ENCODE measurements around the gene MALAT1.

The MALAT1 gene

DNA sequence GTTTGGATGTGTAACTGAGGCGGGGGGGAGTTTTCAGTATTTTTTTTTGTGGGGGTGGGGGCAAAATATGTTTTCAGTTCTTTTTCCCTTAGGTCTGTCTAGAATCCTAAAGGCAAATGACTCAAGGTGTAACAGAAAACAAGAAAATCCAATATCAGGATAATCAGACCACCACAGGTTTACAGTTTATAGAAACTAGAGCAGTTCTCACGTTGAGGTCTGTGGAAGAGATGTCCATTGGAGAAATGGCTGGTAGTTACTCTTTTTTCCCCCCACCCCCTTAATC, 2.3 kb downstream of the MALAT1 start:
- DNase-seq (ENCODE audit: low read depth): no peak
- peak overlapping the region; percentile 78 for H3K4me3 ChIP-seq (ENCODE audit: low read depth, low read length)
- TF ChIP-seq, protein P1, sequence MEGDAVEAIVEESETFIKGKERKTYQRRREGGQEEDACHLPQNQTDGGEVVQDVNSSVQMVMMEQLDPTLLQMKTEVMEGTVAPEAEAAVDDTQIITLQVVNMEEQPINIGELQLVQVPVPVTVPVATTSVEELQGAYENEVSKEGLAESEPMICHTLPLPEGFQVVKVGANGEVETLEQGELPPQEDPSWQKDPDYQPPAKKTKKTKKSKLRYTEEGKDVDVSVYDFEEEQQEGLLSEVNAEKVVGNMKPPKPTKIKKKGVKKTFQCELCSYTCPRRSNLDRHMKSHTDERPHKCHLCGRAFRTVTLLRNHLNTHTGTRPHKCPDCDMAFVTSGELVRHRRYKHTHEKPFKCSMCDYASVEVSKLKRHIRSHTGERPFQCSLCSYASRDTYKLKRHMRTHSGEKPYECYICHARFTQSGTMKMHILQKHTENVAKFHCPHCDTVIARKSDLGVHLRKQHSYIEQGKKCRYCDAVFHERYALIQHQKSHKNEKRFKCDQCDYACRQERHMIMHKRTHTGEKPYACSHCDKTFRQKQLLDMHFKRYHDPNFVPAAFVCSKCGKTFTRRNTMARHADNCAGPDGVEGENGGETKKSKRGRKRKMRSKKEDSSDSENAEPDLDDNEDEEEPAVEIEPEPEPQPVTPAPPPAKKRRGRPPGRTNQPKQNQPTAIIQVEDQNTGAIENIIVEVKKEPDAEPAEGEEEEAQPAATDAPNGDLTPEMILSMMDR (IDR thresholded peaks at IDR 0.05; ENCODE audit: control insufficient read depth, extremely low read depth, insufficient read depth): no peak

DNA sequence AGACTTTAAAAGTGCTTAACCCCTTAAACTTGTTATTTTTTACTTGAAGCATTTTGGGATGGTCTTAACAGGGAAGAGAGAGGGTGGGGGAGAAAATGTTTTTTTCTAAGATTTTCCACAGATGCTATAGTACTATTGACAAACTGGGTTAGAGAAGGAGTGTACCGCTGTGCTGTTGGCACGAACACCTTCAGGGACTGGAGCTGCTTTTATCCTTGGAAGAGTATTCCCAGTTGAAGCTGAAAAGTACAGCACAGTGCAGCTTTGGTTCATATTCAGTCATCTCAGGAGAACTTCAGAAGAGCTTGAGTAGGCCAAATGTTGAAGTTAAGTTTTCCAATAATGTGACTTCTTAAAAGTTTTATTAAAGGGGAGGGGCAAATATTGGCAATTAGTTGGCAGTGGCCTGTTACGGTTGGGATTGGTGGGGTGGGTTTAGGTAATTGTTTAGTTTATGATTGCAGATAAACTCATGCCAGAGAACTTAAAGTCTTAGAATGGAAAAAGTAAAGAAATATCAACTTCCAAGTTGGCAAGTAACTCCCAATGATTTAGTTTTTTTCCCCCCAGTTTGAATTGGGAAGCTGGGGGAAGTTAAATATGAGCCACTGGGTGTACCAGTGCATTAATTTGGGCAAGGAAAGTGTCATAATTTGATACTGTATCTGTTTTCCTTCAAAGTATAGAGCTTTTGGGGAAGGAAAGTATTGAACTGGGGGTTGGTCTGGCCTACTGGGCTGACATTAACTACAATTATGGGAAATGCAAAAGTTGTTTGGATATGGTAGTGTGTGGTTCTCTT, 2.8 kb downstream of the MALAT1 start:
- peak overlapping the region; percentile 78 for H3K4me3 ChIP-seq (ENCODE audit: low read depth, low read length)
- DNase-seq (ENCODE audit: low read depth): no peak
- TF ChIP-seq, protein P1 (IDR thresholded peaks at IDR 0.05; ENCODE audit: control insufficient read depth, extremely low read depth, insufficient read depth): no peak

DNA sequence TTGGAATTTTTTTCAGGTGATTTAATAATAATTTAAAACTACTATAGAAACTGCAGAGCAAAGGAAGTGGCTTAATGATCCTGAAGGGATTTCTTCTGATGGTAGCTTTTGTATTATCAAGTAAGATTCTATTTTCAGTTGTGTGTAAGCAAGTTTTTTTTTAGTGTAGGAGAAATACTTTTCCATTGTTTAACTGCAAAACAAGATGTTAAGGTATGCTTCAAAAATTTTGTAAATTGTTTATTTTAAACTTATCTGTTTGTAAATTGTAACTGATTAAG, 3.4 kb downstream of the MALAT1 start:
- TF ChIP-seq, protein P1 (IDR thresholded peaks at IDR 0.05; ENCODE audit: control insufficient read depth, extremely low read depth, insufficient read depth): no peak
- peak overlapping the region; percentile 78 for H3K4me3 ChIP-seq (ENCODE audit: low read depth, low read length)
- no peak for DNase-seq (ENCODE audit: low read depth)

DNA sequence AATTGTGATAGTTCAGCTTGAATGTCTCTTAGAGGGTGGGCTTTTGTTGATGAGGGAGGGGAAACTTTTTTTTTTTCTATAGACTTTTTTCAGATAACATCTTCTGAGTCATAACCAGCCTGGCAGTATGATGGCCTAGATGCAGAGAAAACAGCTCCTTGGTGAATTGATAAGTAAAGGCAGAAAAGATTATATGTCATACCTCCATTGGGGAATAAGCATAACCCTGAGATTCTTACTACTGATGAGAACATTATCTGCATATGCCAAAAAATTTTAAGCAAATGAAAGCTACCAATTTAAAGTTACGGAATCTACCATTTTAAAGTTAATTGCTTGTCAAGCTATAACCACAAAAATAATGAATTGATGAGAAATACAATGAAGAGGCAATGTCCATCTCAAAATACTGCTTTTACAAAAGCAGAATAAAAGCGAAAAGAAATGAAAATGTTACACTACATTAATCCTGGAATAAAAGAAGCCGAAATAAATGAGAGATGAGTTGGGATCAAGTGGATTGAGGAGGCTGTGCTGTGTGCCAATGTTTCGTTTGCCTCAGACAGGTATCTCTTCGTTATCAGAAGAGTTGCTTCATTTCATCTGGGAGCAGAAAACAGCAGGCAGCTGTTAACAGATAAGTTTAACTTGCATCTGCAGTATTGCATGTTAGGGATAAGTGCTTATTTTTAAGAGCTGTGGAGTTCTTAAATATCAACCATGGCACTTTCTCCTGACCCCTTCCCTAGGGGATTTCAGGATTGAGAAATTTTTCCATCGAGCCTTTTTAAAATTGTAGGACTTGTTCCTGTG, 3.9 kb downstream of the MALAT1 start:
- no peak for DNase-seq (ENCODE audit: low read depth)
- TF ChIP-seq, protein P1 (IDR thresholded peaks at IDR 0.05; ENCODE audit: control insufficient read depth, extremely low read depth, insufficient read depth): no peak
- peak overlapping the region; percentile 78 for H3K4me3 ChIP-seq (ENCODE audit: low read depth, low read length)

DNA sequence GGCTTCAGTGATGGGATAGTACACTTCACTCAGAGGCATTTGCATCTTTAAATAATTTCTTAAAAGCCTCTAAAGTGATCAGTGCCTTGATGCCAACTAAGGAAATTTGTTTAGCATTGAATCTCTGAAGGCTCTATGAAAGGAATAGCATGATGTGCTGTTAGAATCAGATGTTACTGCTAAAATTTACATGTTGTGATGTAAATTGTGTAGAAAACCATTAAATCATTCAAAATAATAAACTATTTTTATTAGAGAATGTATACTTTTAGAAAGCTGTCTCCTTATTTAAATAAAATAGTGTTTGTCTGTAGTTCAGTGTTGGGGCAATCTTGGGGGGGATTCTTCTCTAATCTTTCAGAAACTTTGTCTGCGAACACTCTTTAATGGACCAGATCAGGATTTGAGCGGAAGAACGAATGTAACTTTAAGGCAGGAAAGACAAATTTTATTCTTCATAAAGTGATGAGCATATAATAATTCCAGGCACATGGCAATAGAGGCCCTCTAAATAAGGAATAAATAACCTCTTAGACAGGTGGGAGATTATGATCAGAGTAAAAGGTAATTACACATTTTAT, 4.6 kb downstream of the MALAT1 start:
- TF ChIP-seq, protein P1 (IDR thresholded peaks at IDR 0.05; ENCODE audit: control insufficient read depth, extremely low read depth, insufficient read depth): no peak
- no peak for DNase-seq (ENCODE audit: low read depth)
- peak overlapping the region; percentile 78 for H3K4me3 ChIP-seq (ENCODE audit: low read depth, low read length)

DNA sequence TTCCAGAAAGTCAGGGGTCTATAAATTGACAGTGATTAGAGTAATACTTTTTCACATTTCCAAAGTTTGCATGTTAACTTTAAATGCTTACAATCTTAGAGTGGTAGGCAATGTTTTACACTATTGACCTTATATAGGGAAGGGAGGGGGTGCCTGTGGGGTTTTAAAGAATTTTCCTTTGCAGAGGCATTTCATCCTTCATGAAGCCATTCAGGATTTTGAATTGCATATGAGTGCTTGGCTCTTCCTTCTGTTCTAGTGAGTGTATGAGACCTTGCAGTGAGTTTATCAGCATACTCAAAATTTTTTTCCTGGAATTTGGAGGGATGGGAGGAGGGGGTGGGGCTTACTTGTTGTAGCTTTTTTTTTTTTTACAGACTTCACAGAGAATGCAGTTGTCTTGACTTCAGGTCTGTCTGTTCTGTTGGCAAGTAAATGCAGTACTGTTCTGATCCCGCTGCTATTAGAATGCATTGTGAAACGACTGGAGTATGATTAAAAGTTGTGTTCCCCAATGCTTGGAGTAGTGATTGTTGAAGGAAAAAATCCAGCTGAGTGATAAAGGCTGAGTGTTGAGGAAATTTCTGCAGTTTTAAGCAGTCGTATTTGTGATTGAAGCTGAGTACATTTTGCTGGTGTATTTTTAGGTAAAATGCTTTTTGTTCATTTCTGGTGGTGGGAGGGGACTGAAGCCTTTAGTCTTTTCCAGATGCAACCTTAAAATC, 5.3 kb downstream of the MALAT1 start:
- peak overlapping the region; percentile 78 for H3K4me3 ChIP-seq (ENCODE audit: low read depth, low read length)
- TF ChIP-seq, protein P1 (IDR thresholded peaks at IDR 0.05; ENCODE audit: control insufficient read depth, extremely low read depth, insufficient read depth): no peak
- DNase-seq (ENCODE audit: low read depth): no peak

Measured in LNCaP clone FGC (cell line).